Bronchial smooth muscle cell (primary cell): Measurements from ENCODE around the gene ERGIC3. TPM values are rescaled to one million over a fixed set of nuclear protein-coding genes. Genes with fewer than 3 reads are reported as not detected.

Experiments
- total RNA-seq: library from RNA; depleted of rRNA; stranded (reverse); fragments of >200 nt; gene quantifications from 2 replicates; pipeline ENCODE4 v1.2.1, GENCODE V29; 2014

Gene ERGIC3
- 407 and 670 TPM in 2 replicates for total RNA-seq

GRCh38 chr20:35541783-35542662 is at the start of gene ERGIC3:
ERGIC3 (plus strand) TSS chr20:35542078; CDS start chr20:35542098, 20 bp downstream.

GRCh38 chr20:35529552-35529951 is 12.3 kb upstream of the ERGIC3 start, which contains the start of gene C20orf173:
C20orf173 (minus strand) TSS chr20:35529652; CDS start chr20:35529373, 279 bp downstream.

Other genes with a start within 250 kb of the ERGIC3 start
- not detected in 2 replicates for gene FAM83C, start 249.7 kb upstream of the ERGIC3 start, total RNA-seq
- gene UQCC1, start 130.1 kb upstream of the ERGIC3 start, total RNA-seq, result 30.3 and 37.9 TPM in 2 replicates
- 6.1 and 23.2 TPM in 2 replicates for gene GDF5, start 103.8 kb upstream of the ERGIC3 start, total RNA-seq
- 23.7 and 30.9 TPM in 2 replicates for gene CEP250, start 86.5 kb upstream of the ERGIC3 start, total RNA-seq
- not detected in 2 replicates for gene C20orf173, start 12.4 kb upstream of the ERGIC3 start, total RNA-seq
- gene SPAG4, start 73.8 kb downstream of the ERGIC3 start, total RNA-seq, result 4.7 and 10.2 TPM in 2 replicates
- 169 and 177 TPM in 2 replicates for gene CPNE1, start 122.8 kb downstream of the ERGIC3 start, total RNA-seq
- 24.6 and 29.3 TPM in 2 replicates for gene RBM12, start 122.8 kb downstream of the ERGIC3 start, total RNA-seq
- 18.9 and 24.0 TPM in 2 replicates for gene NFS1, start 157.3 kb downstream of the ERGIC3 start, total RNA-seq
- 284 and 482 TPM in 2 replicates for gene ROMO1, start 157.3 kb downstream of the ERGIC3 start, total RNA-seq
- gene RBM39, start 200.2 kb downstream of the ERGIC3 start, total RNA-seq, result 335 and 481 TPM in 2 replicates
- gene PHF20, start 229.9 kb downstream of the ERGIC3 start, total RNA-seq, result 19.3 and 24.7 TPM in 2 replicates